ENCODE measurements around the gene LCN10.

Gene LCN10

DNA sequence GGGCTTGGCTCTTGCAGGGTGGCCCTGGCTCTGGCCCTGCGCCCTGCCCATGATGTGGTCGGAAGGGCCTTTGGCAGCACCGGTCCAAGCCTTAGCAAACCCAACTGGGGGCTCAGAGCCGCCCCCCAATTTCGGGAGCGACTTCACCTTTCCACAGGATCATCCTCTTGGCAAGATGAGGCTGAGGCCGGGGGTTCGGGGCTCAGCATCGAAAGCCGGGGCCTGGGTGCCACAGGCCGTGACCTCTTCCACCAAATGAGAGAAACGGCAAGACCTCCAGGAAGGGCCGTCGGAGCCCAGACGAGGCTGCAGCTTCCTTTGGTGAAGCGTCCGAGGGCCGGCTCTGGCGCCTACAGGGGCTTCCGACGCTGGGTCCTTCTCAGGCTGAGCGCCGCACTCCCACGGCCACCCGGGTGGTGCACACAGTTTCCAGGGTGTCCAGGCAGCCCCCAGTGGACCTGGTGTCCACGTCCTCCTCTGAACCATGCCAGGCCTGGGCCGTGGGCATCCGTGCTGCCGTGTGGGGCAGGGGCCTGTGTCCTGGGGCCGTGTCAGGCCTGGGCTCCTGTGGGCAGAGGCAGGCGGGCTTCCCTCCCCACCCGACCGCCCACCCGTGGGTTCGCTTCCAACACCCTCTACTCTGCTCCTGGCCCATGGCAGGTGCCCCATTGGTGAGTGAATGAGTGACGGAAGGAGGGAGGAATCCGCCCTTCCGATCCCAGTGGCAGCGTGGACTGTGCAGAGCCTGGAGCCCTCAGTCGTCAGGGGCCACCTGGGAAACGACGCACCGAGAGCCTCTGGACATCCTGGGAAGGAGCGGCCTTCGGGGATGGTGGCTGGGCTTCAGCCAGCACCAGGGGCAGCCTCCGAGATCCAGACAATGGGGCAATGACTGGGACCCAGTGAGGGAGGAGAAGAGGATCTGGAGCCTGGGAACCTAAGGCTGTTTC lies 50.3 kb downstream of the LCN10 start:
- TF ChIP-seq, protein P1, sequence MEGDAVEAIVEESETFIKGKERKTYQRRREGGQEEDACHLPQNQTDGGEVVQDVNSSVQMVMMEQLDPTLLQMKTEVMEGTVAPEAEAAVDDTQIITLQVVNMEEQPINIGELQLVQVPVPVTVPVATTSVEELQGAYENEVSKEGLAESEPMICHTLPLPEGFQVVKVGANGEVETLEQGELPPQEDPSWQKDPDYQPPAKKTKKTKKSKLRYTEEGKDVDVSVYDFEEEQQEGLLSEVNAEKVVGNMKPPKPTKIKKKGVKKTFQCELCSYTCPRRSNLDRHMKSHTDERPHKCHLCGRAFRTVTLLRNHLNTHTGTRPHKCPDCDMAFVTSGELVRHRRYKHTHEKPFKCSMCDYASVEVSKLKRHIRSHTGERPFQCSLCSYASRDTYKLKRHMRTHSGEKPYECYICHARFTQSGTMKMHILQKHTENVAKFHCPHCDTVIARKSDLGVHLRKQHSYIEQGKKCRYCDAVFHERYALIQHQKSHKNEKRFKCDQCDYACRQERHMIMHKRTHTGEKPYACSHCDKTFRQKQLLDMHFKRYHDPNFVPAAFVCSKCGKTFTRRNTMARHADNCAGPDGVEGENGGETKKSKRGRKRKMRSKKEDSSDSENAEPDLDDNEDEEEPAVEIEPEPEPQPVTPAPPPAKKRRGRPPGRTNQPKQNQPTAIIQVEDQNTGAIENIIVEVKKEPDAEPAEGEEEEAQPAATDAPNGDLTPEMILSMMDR (IDR thresholded peaks at IDR 0.05; ENCODE audit: insufficient read depth, missing control alignments): no peak
- FAIRE-seq (no peak), DNase-seq (ENCODE audit: insufficient read length, low spot score) (no peak)

DNA sequence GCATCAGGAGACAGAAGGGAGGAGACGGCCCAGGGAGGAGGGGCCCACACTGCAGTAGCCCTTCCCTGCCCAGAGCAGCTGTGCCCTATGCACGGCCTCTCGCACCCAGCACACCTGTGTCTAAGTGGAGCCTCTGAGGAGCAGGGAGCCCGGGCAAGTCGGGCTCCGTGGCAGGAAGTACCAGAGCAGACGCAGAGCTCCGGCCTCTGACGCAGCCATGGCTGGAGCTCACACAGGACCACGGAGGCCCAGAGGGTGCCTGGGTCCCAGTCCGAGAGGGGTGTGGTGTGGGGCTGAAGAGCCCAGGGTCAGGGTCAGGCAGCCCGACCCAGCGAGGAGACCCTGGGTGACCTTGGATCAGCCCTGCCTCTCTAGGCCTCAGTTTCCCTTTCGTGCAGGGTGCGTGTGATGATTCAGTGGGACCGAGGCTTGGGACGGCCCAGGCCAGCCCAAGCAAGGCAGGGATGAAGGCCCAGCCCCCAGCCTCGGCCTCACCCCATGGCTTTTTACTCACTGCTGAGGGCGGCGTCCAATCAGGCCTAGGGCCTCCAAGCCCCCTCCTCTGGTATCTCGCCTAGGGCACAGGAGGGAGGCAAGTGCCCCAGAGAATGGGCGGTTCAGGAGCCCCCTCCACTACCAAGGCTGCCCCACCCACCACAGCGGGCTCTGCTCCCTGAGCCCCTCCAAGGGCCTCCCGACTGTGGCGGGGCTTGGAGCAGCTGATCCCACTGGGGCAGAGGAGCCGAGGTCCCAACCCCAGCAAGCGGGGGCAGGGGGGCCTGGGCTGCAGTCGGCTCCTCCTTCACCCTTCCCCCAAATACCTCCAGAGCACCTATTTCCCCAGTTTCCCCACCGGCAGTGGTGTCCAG lies 51.2 kb downstream of the LCN10 start:
- DNase-seq (ENCODE audit: insufficient read length, low spot score) (no peak), FAIRE-seq (no peak)
- TF ChIP-seq, protein P1 (IDR thresholded peaks at IDR 0.05; ENCODE audit: insufficient read depth, missing control alignments): no peak

DNA sequence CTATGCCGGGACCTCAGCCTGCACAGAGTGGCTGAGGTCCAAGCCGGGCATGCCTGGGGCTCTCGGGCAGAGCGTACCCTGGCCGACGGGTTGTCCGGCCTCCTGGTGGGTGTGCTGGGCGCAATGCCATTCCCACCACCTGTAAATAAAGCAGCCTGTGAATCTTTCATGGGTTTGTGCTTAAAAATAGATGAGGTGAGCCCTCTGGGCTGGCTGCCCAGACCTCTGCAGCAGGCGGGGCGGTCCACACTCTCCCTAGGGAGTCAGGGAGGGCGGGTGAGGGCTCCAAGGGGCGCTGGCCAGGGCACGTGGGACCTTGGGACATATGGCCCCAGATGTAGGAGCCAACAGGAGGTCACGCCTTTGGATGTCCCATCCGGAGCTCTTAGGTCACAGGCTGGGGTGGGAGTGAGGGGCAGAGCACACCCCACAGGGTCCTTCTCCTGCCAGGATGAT lies 51.9 kb downstream of the LCN10 start:
- DNase-seq (ENCODE audit: insufficient read length, low spot score) (no peak), FAIRE-seq (no peak)
- TF ChIP-seq, protein P1 (IDR thresholded peaks at IDR 0.05; ENCODE audit: insufficient read depth, missing control alignments): no peak

DNA sequence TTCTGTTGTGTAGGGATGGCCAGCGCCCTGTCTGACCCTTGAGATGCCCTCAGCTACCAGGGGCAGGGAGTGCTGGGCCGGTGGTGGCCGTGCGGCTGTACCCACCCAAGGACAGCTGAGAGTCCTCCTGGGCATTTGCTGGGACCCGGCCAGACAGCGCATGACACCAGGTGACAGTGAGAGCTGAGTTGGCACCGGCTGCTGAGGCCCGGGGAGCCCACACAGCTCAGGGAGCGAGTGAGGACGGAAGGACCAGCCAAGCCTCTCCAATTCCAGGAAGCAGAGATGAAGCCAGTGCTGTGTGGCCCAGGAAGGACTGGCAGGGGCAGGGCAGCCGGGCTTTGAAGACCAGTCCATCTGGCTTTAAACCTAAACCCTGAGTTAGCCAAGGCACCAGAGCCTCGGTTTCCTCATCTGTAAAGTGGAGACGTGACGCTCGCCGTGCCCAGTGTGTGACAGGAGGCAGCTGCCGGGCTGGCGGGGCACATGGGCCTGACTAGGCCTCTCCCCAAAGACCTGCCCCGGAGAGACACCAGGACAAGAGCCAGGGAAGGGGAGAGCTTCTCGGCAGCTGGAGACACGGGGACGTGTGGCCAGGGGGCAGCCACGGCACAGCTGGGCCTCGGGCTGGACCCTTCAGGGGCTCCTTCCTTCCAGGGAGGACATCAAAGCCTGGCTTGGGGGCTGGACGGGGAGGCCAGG lies 52.5 kb downstream of the LCN10 start:
- TF ChIP-seq, protein P1 (IDR thresholded peaks at IDR 0.05; ENCODE audit: insufficient read depth, missing control alignments): no peak
- FAIRE-seq: no peak
- DNase-seq (ENCODE audit: insufficient read length, low spot score): no peak

DNA sequence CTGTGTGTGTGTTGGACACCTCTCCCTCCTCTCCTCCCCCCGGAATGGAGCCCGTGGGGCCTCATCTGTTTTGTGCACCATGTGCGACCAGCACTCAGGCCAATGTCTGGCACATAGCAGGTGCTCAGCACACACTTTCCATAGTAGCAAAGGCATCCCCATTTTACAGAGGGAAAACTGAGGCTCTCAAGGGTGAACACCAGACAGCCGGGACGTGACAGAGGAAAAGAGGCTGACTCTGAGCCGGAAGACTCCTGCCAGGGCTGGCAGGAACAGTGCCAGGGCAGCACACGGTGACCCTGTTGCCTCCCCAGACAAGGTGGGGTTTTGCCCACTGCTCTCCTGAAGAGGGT lies 53.7 kb downstream of the LCN10 start:
- FAIRE-seq (no peak), DNase-seq (ENCODE audit: insufficient read length, low spot score) (no peak)
- TF ChIP-seq, protein P1 (IDR thresholded peaks at IDR 0.05; ENCODE audit: insufficient read depth, missing control alignments): no peak

DNA sequence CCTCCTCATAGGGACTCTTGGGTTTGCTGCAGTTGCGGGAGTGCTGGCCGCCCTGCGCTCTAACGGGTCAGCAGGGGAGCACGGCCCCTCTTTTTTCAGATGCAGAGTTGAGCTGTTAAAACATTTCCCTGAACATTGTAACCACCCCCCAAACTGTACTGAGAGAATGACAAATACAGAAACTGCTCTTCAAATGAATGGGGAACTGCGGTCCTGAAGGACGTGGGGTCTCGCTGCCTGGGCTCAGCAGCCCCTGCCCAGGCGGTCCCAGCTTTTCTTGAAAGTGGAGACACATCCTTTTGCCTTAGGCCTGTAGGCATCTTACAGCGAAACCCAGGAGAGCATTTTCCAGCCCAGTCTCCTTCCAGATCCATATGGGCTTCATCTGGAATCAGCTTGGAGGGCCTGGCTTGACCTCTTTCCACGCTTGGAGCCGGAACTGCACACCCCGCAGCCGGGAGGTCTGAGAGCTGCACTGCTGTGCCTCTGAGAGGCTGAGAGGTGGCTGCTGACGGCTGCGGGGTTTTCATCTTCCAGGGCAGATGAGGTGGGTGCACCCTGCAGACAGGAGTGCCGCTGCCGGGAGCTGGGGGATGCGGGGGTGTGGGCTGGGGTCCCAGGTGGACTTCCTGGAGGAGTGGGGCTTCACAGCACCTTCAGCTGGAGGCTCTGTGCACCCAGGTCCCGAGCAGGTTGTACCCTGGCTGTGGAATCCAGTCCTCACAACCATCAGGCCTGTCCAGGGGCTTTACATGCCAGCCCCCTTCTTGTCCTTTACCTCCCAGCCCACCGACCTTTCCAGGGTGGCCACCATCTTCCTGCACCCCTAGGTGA lies 54.2 kb downstream of the LCN10 start:
- no peak for FAIRE-seq
- TF ChIP-seq, protein P1 (IDR thresholded peaks at IDR 0.05; ENCODE audit: insufficient read depth, missing control alignments): no peak
- no peak for DNase-seq (ENCODE audit: insufficient read length, low spot score)

Measured in D721Med (cell line).